SH-SY5Y (cell line): ENCODE data around the gene MAN2A1.

ENCODE experiments used
- GATA2 ChIP-seq: IDR thresholded peaks from 2 replicates; pipeline ENCODE4 v1.6.1; 2011; ENCODE audit warnings: mild to moderate bottlenecking, low read depth, low read length
- GATA3 ChIP-seq: IDR thresholded peaks from 2 replicates; pipeline ENCODE4 v1.6.1; 2011; ENCODE audit warnings: low read depth, mild to moderate bottlenecking, low read length, moderate library complexity

DNA sequence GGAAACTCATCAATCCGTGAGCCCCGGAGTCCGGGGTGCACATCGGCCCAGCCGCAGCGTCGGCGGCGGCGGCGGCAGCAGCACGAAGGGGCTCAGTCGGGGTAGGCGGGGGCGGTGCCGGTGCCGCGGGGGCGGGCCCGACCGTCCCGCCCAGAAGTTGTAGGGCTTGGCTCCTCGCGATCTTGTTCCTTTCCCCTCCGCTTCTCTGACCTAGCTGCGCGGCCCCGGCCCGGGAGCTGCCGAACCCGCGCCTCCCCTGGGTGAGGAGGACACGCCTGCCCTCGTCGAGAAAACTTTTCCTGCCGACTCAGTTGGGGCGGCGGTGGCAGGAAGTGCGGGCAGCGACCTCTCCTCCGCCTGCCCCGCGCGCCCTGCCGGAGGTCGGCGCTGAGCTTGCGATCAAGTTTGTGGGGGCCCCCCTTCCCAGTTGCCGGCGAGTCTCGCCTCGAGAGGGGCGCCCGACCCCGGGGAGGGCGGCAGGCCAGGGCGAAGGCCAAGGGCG lies at the start of gene MAN2A1:
- TF ChIP-seq GATA2 (no peak), GATA3 (no peak)
